Measurements from ENCODE around the gene CDH4.

- TF ChIP-seq CTCF (IDR thresholded peaks at IDR 0.05) (no peak), EZH2 (IDR thresholded peaks at IDR 0.05; ENCODE audit: borderline replicate concordance, insufficient read depth, low read depth, low read length, poor library complexity, severe bottlenecking) (no peak)
Measured at GRCh38 chr20:61845233-61845671, 593.2 kb downstream of the CDH4 start.

Measured in B cell (primary cell).